Measurements from ENCODE around the gene PTCRA. TPM values are rescaled to one million over a fixed set of nuclear protein-coding genes. Genes with fewer than 3 reads are reported as not detected.

PTCRA gene
- total RNA-seq, 1 experiment from 2014 or later = not detected

DNA sequence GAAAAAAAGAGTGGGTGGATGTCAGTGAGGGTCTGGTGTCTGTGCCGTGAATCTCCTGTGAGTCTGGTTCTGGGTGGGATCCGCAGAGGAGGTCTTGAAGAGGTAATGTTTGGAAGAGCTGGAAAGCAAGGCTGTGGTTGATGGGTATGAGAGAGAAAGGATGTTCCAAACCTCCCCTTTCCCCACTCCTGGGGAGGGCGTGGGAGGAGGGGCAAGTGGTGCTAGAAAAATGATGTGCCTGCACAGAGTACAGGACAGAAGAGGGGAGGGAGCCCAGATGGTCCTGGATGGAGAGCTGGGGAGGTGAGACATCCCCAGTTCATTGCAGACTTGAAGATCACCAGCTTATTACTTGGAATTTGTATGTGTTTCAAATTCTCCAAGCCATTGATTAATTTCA is 16.6 kb downstream of the PTCRA start:
- H3K36me3 ChIP-seq (ENCODE audit: control insufficient read depth, insufficient read depth, low read length) = peaks cover 8% of the 10 kb centered on the region; the same call in 1 of the 2 replicates
- H3K9me3 ChIP-seq (ENCODE audit: control insufficient read depth, insufficient read depth, low read depth, low read length) = no peaks in the 10 kb centered on the region
- ATAC-seq = no peak
- POLR2A ChIA-PET = interaction anchor here (0.6 kb wide), 1 partner anchor 218 kb away, joined by 8 read pairs; no protein-coding TSS in a partner anchor
- H3K4me1 ChIP-seq (ENCODE audit: control insufficient read depth, insufficient read depth, low read length) = peaks cover 4% of the 10 kb centered on the region; the same call in 1 of the 2 replicates
- DNase-seq (ENCODE audit: low read depth, low spot score) = no peak
- no peak overlapping the region for H3K4me3 ChIP-seq (ENCODE audit: low read depth in 2 of 2, low read length in 2 of 2)
- TF ChIP-seq, protein P1, sequence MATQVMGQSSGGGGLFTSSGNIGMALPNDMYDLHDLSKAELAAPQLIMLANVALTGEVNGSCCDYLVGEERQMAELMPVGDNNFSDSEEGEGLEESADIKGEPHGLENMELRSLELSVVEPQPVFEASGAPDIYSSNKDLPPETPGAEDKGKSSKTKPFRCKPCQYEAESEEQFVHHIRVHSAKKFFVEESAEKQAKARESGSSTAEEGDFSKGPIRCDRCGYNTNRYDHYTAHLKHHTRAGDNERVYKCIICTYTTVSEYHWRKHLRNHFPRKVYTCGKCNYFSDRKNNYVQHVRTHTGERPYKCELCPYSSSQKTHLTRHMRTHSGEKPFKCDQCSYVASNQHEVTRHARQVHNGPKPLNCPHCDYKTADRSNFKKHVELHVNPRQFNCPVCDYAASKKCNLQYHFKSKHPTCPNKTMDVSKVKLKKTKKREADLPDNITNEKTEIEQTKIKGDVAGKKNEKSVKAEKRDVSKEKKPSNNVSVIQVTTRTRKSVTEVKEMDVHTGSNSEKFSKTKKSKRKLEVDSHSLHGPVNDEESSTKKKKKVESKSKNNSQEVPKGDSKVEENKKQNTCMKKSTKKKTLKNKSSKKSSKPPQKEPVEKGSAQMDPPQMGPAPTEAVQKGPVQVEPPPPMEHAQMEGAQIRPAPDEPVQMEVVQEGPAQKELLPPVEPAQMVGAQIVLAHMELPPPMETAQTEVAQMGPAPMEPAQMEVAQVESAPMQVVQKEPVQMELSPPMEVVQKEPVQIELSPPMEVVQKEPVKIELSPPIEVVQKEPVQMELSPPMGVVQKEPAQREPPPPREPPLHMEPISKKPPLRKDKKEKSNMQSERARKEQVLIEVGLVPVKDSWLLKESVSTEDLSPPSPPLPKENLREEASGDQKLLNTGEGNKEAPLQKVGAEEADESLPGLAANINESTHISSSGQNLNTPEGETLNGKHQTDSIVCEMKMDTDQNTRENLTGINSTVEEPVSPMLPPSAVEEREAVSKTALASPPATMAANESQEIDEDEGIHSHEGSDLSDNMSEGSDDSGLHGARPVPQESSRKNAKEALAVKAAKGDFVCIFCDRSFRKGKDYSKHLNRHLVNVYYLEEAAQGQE (IDR thresholded peaks at IDR 0.05; ENCODE audit: insufficient read depth in 1 of 2, low read depth in 2 of 2, low read length in 1 of 2) = no peak
- TF ChIP-seq SIN3A (IDR thresholded peaks at IDR 0.05; ENCODE audit: borderline replicate concordance, insufficient read depth, low read depth, low read length) (no peak), POLR2AphosphoS5 (IDR thresholded peaks at IDR 0.05; ENCODE audit: low read depth, low read length) (no peak), TCF7L2 (IDR thresholded peaks at IDR 0.05; ENCODE audit: low read depth, low read length) (no peak)
- TF ChIP-seq, protein P2, sequence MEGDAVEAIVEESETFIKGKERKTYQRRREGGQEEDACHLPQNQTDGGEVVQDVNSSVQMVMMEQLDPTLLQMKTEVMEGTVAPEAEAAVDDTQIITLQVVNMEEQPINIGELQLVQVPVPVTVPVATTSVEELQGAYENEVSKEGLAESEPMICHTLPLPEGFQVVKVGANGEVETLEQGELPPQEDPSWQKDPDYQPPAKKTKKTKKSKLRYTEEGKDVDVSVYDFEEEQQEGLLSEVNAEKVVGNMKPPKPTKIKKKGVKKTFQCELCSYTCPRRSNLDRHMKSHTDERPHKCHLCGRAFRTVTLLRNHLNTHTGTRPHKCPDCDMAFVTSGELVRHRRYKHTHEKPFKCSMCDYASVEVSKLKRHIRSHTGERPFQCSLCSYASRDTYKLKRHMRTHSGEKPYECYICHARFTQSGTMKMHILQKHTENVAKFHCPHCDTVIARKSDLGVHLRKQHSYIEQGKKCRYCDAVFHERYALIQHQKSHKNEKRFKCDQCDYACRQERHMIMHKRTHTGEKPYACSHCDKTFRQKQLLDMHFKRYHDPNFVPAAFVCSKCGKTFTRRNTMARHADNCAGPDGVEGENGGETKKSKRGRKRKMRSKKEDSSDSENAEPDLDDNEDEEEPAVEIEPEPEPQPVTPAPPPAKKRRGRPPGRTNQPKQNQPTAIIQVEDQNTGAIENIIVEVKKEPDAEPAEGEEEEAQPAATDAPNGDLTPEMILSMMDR (IDR thresholded peaks at IDR 0.05) = no peak
- CTCF ChIA-PET = no interaction called here
- no TSS peak for BruUV-seq (replicated peaks)
- no peaks in the 10 kb centered on the region for H3K27me3 ChIP-seq (ENCODE audit: control insufficient read depth, insufficient read depth, low read length)
- in situ Hi-C loops (cut with HindIII; ENCODE audit: low pct_unique_long_range_greater_than_20kb, low sequenced_read_pairs) (no loop called here), intact Hi-C loops (cut with micrococcal nuclease; ENCODE audit: unreplicated experiment) (no loop called here)
- no peak overlapping the region for H3K27ac ChIP-seq (ENCODE audit: low read length)

DNA sequence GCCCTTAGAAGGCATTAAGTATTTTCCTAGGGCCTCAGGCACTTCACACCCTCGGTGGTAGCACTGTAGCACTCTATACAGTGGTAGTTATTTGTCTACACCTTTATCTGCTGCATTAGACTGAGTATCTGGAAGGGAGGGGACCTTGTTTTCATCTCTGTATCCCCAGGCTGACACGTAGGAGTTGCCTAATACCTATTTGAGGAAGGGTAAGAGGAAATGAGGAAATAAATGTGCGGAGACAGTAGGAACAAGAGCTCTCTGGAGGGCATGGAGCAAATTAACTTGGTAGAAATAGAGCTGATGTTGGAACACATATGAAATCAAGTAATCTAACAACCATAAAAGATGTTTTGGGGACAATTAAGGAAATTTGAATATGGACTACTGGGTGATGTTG is 17.4 kb downstream of the PTCRA start:
- in situ Hi-C loops (cut with HindIII; ENCODE audit: low pct_unique_long_range_greater_than_20kb, low sequenced_read_pairs) (no loop called here), intact Hi-C loops (cut with micrococcal nuclease; ENCODE audit: unreplicated experiment) (no loop called here)
- CTCF ChIA-PET = no interaction called here
- ATAC-seq (no peak), DNase-seq (ENCODE audit: low read depth, low spot score) (no peak)
- H3K4me3 ChIP-seq (ENCODE audit: low read depth in 2 of 2, low read length in 2 of 2) = no peak overlapping the region
- peaks cover 4% of the 10 kb centered on the region; the same call in 1 of the 2 replicates for H3K4me1 ChIP-seq (ENCODE audit: control insufficient read depth, insufficient read depth, low read length)
- no TSS peak for BruUV-seq (replicated peaks)
- H3K27me3 ChIP-seq (ENCODE audit: control insufficient read depth, insufficient read depth, low read length) = no peaks in the 10 kb centered on the region
- POLR2A ChIA-PET = interaction anchor here (0.7 kb wide), 1 partner anchor 116 kb away, joined by 3 read pairs; no protein-coding TSS in a partner anchor
- no peak overlapping the region for H3K27ac ChIP-seq (ENCODE audit: low read length)
- H3K36me3 ChIP-seq (ENCODE audit: control insufficient read depth, insufficient read depth, low read length) = peaks cover 8% of the 10 kb centered on the region; the same call in 1 of the 2 replicates
- TF ChIP-seq, protein P2 (IDR thresholded peaks at IDR 0.05) = no peak
- no peak for TF ChIP-seq TCF7L2 (IDR thresholded peaks at IDR 0.05; ENCODE audit: low read depth, low read length)
- TF ChIP-seq POLR2AphosphoS5 (IDR thresholded peaks at IDR 0.05; ENCODE audit: low read depth, low read length) = no peak
- TF ChIP-seq, protein P1 (IDR thresholded peaks at IDR 0.05; ENCODE audit: insufficient read depth in 1 of 2, low read depth in 2 of 2, low read length in 1 of 2) = no peak
- no peak for TF ChIP-seq SIN3A (IDR thresholded peaks at IDR 0.05; ENCODE audit: borderline replicate concordance, insufficient read depth, low read depth, low read length)
- no peaks in the 10 kb centered on the region for H3K9me3 ChIP-seq (ENCODE audit: control insufficient read depth, insufficient read depth, low read depth, low read length)
